H9 (cell line): Measurements from ENCODE around the gene EML4. TPM values are rescaled to one million over a fixed set of nuclear protein-coding genes. Genes with fewer than 3 reads are reported as not detected.
A peak's percentile ranks its signal among the peaks of the same experiment; 100 is the strongest.

Experiments
- DNase-seq: peaks from one replicate; pipeline ENCODE4 v3.0.0-alpha.2; 2017
- H2AFZ ChIP-seq: one replicate; pipeline ENCODE4 v1.6.1; 2013; ENCODE audit warnings: mild to moderate bottlenecking, low read length, control low read depth, moderate library complexity
- H2AK5ac ChIP-seq: 2 replicates; pipeline ENCODE4 v1.6.1; 2013; ENCODE audit warnings: low read length, control low read depth, mixed read lengths; ENCODE audit not compliant: insufficient read length
- H2BK120ac ChIP-seq: one replicate; pipeline ENCODE4 v1.6.1; 2013; ENCODE audit warnings: low read depth, mild to moderate bottlenecking, low read length, control low read depth, inconsistent platforms; ENCODE audit not compliant: poor library complexity, severe bottlenecking
- H2BK12ac ChIP-seq: 2 replicates; pipeline ENCODE4 v1.6.1; 2013; ENCODE audit warnings: low read length, control low read depth, mixed read lengths, low read depth; ENCODE audit not compliant: insufficient read length
- H2BK15ac ChIP-seq: 2 replicates; pipeline ENCODE4 v1.6.1; 2013; ENCODE audit warnings: low read depth, low read length, control low read depth
- H2BK20ac ChIP-seq: one replicate; pipeline ENCODE4 v1.6.1; 2013; ENCODE audit warnings: low read depth, mild to moderate bottlenecking, low read length, control low read depth, inconsistent platforms; ENCODE audit not compliant: poor library complexity, severe bottlenecking
- H2BK5ac ChIP-seq: 2 replicates; pipeline ENCODE4 v1.6.1; 2013; ENCODE audit warnings: low read length, control low read depth, mixed read lengths; ENCODE audit not compliant: insufficient read length
- H3K14ac ChIP-seq: 2 replicates; pipeline ENCODE4 v1.6.1; 2013; ENCODE audit warnings: low read length, control low read depth; ENCODE audit not compliant: insufficient read depth
- H3K18ac ChIP-seq: 2 replicates; pipeline ENCODE4 v1.6.1; 2013; ENCODE audit warnings: low read depth, mild to moderate bottlenecking, mixed read lengths, low read length, control low read depth; ENCODE audit not compliant: insufficient read length
- H3K23ac ChIP-seq: 2 replicates; pipeline ENCODE4 v1.6.1; 2013; ENCODE audit warnings: low read length, control low read depth, mixed read lengths, low read depth; ENCODE audit not compliant: insufficient read length
- H3K23me2 ChIP-seq: 2 replicates; pipeline ENCODE4 v1.6.1; 2013; ENCODE audit warnings: low read depth, mild to moderate bottlenecking, mixed read lengths, low read length, control low read depth; ENCODE audit not compliant: insufficient read length, poor library complexity, severe bottlenecking
- H3K27ac ChIP-seq: 2 replicates; pipeline ENCODE4 v1.5.1; 2013; ENCODE audit warnings: low read length, control low read depth, mixed read lengths, low read depth; ENCODE audit not compliant: insufficient read length
- H3K27me3 ChIP-seq: 2 replicates; pipeline ENCODE4 v1.6.1; 2013; ENCODE audit warnings: low read length, control low read depth, inconsistent platforms; ENCODE audit not compliant: insufficient read depth
- H3K4ac ChIP-seq: 2 replicates; pipeline ENCODE4 v1.6.1; 2013; ENCODE audit warnings: low read depth, mild to moderate bottlenecking, control low read depth, inconsistent platforms, low read length, moderate library complexity
- H3K4me1 ChIP-seq: 2 replicates; pipeline ENCODE4 v1.6.1; 2013; ENCODE audit warnings: low read length, control low read depth, inconsistent platforms; ENCODE audit not compliant: insufficient read depth
- H3K4me2 ChIP-seq: 2 replicates; pipeline ENCODE4 v1.6.1; 2013; ENCODE audit warnings: low read length, control low read depth, mixed read lengths; ENCODE audit not compliant: insufficient read length, insufficient read depth
- H3K56ac ChIP-seq: 2 replicates; pipeline ENCODE4 v1.6.1; 2013; ENCODE audit warnings: low read depth, mild to moderate bottlenecking, mixed read lengths, low read length, control low read depth; ENCODE audit not compliant: insufficient read length
- H3K79me1 ChIP-seq: 2 replicates; pipeline ENCODE4 v1.6.1; 2013; ENCODE audit warnings: low read depth, mild to moderate bottlenecking, moderate library complexity, low read length, control low read depth, inconsistent platforms; ENCODE audit not compliant: insufficient read depth, poor library complexity, severe bottlenecking
- H3K79me2 ChIP-seq: 2 replicates; pipeline ENCODE4 v1.6.1; 2013; ENCODE audit warnings: low read length, control low read depth, inconsistent platforms; ENCODE audit not compliant: insufficient read depth
- H3K9ac ChIP-seq: 2 replicates; pipeline ENCODE4 v1.6.1; 2013; ENCODE audit warnings: low read length, control low read depth, mixed read lengths; ENCODE audit not compliant: insufficient read length; ENCODE audit errors: extremely low read depth
- H3K9me3 ChIP-seq: one replicate; pipeline ENCODE4 v1.6.1; 2013; ENCODE audit warnings: low read depth, low read length, inconsistent platforms; ENCODE audit not compliant: control insufficient read depth
- H3T11ph ChIP-seq: one replicate; pipeline ENCODE4 v1.6.1; 2013; ENCODE audit warnings: mild to moderate bottlenecking, low read length, control low read depth, inconsistent platforms
- H4K20me1 ChIP-seq: one replicate; pipeline ENCODE4 v1.6.1; 2013; ENCODE audit not compliant: control insufficient read depth, insufficient read length, insufficient read depth
- H4K5ac ChIP-seq: 2 replicates; pipeline ENCODE4 v1.6.1; 2013; ENCODE audit warnings: low read depth, mild to moderate bottlenecking, mixed read lengths, low read length, control low read depth; ENCODE audit not compliant: insufficient read length
- H4K8ac ChIP-seq: replicated peaks from 2 replicates; pipeline ENCODE4 v1.6.1; 2013; ENCODE audit warnings: low read length, control low read depth, mixed read lengths, low read depth; ENCODE audit not compliant: insufficient read length
- H4K91ac ChIP-seq: 2 replicates; pipeline ENCODE4 v1.6.1; 2013; ENCODE audit warnings: low read depth, mild to moderate bottlenecking, moderate library complexity, mixed read lengths, low read length, control low read depth; ENCODE audit not compliant: insufficient read length
- H3K27ac Mint-ChIP-seq, 3 experiments: 2 replicates in 2 of 3; 3 replicates in 1 of 3; pipeline ENCODE4 v1.8.0; 2020 to 2021; ENCODE audit warnings: mixed read lengths in 3 of 3, mild to moderate bottlenecking in 1 of 3, moderate library complexity in 1 of 3
- H3K27me3 Mint-ChIP-seq: 2 replicates; pipeline ENCODE4 v1.8.0; 2021; ENCODE audit warnings: low read depth, mild to moderate bottlenecking, moderate library complexity, mixed read lengths
- H3K36me3 Mint-ChIP-seq, 3 experiments: 2 replicates in 2 of 3; 3 replicates in 1 of 3; pipeline ENCODE4 v1.8.0; 2020 to 2021; ENCODE audit warnings: low read depth in 3 of 3, mixed read lengths in 3 of 3; ENCODE audit not compliant: insufficient read depth in 1 of 3
- H3K4me1 Mint-ChIP-seq, 2 experiments: 2 replicates each; pipeline ENCODE4 v1.8.0; 2020; ENCODE audit warnings: mixed read lengths in 2 of 2
- H3K4me3 Mint-ChIP-seq, 2 experiments: 2 replicates in 1 of 2; 3 replicates in 1 of 2; pipeline ENCODE4 v1.8.0; 2020 to 2021; ENCODE audit warnings: mild to moderate bottlenecking in 2 of 2, mixed read lengths in 2 of 2, moderate library complexity in 1 of 2
- H3K9me3 Mint-ChIP-seq, 2 experiments: 2 replicates in 1 of 2; 3 replicates in 1 of 2; pipeline ENCODE4 v1.8.0; 2020; ENCODE audit warnings: mild to moderate bottlenecking in 2 of 2, mixed read lengths in 2 of 2, moderate library complexity in 1 of 2
- CTCF ChIP-seq: fragments of 200-600 bp; sonication (generic); conservative IDR thresholded peaks from 3 replicates; pipeline ENCODE4 v1.8.0; 2021; ENCODE audit warnings: antibody characterized with exemption, mild to moderate bottlenecking
- WGBS: extraction: QIAGEN DNeasy Blood & Tissue Kit; methylation state at CpG from one replicate; pipeline ENCODE4 v1.1.7; 2013; ENCODE audit warnings: missing lambda C conversion rate, low lambda C conversion rate, mixed read lengths; ENCODE audit not compliant: insufficient read length; ENCODE audit errors: extremely low coverage; 5-methylcytosine and 5-hydroxymethylcytosine counted together
- total RNA-seq: library from RNA; stranded (reverse); gene quantifications from 2 replicates; pipeline ENCODE4 v1.2.1, GENCODE V29; 2021

EML4 gene
- total RNA-seq, 1 experiment from 2014 or later, result 68.6 TPM

- WGBS, result no CpG with 5 or more reads among the region's 6 CpGs
- Mint-ChIP-seq H3K4me1 (peaks cover 0 to 3% of the 10 kb centered on the region in 2 experiments; a peak in 1 of 4 replicates), H3K36me3 (peaks cover 2 to 20% (median 5%) of the 10 kb centered on the region in 3 experiments), H3K27me3 (no peaks in the 10 kb centered on the region), H3K4me3 (no peak overlapping the region), H3K9me3 (peaks cover 0 to 2% of the 10 kb centered on the region in 2 experiments; a peak in 1 of 5 replicates), H3K27ac (0 out of 7 replicates have a peak overlapping the region, but pooled peaks of 2 of the 3 experiments have one; percentile 2 to 77)
- Histone ChIP-seq H3K23me2 (no peaks in the 10 kb centered on the region), H3K27me3 (no peaks in the 10 kb centered on the region), H4K8ac (no peak overlapping the region), H3K4me1 (no peaks in the 10 kb centered on the region), H3K14ac (no peak overlapping the region), H3K23ac (no peak overlapping the region), H2AFZ (no peak overlapping the region), H3K18ac (no peak overlapping the region), H3K9me3 (no peaks in the 10 kb centered on the region), H2BK12ac (no peak overlapping the region), H4K5ac (no peak overlapping the region), H3T11ph (no peak overlapping the region), H3K79me2 (peaks cover 14% of the 10 kb centered on the region; the same call in 1 of the 2 replicates), H2BK15ac (no peak overlapping the region), H3K4ac (no peak overlapping the region), H3K4me2 (no peak overlapping the region), H4K20me1 (no peaks in the 10 kb centered on the region), H2BK20ac (no peak overlapping the region), H4K91ac (no peak overlapping the region), H3K79me1 (peaks cover 4% of the 10 kb centered on the region), H3K56ac (no peak overlapping the region), H2BK5ac (no peak overlapping the region), H2AK5ac (no peak overlapping the region), H2BK120ac (no peak overlapping the region), H3K27ac (no peak overlapping the region), H3K9ac (no peak overlapping the region)
- no peak for TF ChIP-seq CTCF
- no peak for DNase-seq
These were observed 9.2 kb downstream of the EML4 start for GRCh38 chr2:42178335-42178734.
